Measurements from ENCODE around the gene OCSTAMP. TPM values are rescaled to one million over a fixed set of nuclear protein-coding genes. Genes with fewer than 3 reads are reported as not detected.

OCSTAMP gene
- total RNA-seq, 2 donors from 2014 or later: not detected

GRCh38 chr20:46523696-46524328 is 26.6 kb downstream of the OCSTAMP start:
- Histone ChIP-seq H3K4me3 (no peak overlapping the region), H3K4me1 (no peaks in the 10 kb centered on the region), H3K36me3 (no peaks in the 10 kb centered on the region), H3K27me3 (no peaks in the 10 kb centered on the region), H3K27ac (no peak overlapping the region), H3K9me3 (no peaks in the 10 kb centered on the region), H3K9ac (ENCODE audit: low read depth in 2 of 2, low read length in 2 of 2) (no peak overlapping the region)
- intact Hi-C loops (cut with DNase I): loop anchor here (5.0 kb wide), 2 partner anchors 158 to 173 kb away; no protein-coding TSS in a partner anchor
- no peak for DNase-seq
- no peak for TF ChIP-seq CTCF (IDR thresholded peaks at IDR 0.05)

- no peaks in the 10 kb centered on the region for H3K27me3 ChIP-seq
- H3K27ac ChIP-seq: no peak overlapping the region
- DNase-seq: no peak
- no peaks in the 10 kb centered on the region for H3K9me3 ChIP-seq
- no peak overlapping the region for H3K4me3 ChIP-seq
- H3K9ac ChIP-seq (ENCODE audit: low read depth in 2 of 2, low read length in 2 of 2): no peak overlapping the region
- H3K36me3 ChIP-seq: no peaks in the 10 kb centered on the region
- no peak for TF ChIP-seq CTCF (IDR thresholded peaks at IDR 0.05)
- H3K4me1 ChIP-seq: no peaks in the 10 kb centered on the region
- intact Hi-C loops (cut with DNase I): loop anchor here (5.0 kb wide), 2 partner anchors 159 to 174 kb away; no protein-coding TSS in a partner anchor
These were observed 27.3 kb downstream of the OCSTAMP start for GRCh38 chr20:46523108-46523507.

- no peaks in the 10 kb centered on the region for H3K27me3 ChIP-seq
- intact Hi-C loops (cut with DNase I): loop anchor here (5.0 kb wide), 2 partner anchors 161 to 176 kb away; no protein-coding TSS in a partner anchor
These were observed 29.4 kb downstream of the OCSTAMP start for GRCh38 chr20:46520976-46521579.

GRCh38 chr20:46520540-46520939 is 29.9 kb downstream of the OCSTAMP start:
- no peak overlapping the region for H3K27ac ChIP-seq
- no peaks in the 10 kb centered on the region for H3K9me3 ChIP-seq
- no peak for DNase-seq
- H3K36me3 ChIP-seq: no peaks in the 10 kb centered on the region
- no peaks in the 10 kb centered on the region for H3K27me3 ChIP-seq
- intact Hi-C loops (cut with DNase I): loop anchor here (5.0 kb wide), 2 partner anchors 162 to 177 kb away; no protein-coding TSS in a partner anchor
- no peak overlapping the region for H3K9ac ChIP-seq (ENCODE audit: low read depth in 2 of 2, low read length in 2 of 2)
- H3K4me1 ChIP-seq: no peaks in the 10 kb centered on the region
- TF ChIP-seq CTCF (IDR thresholded peaks at IDR 0.05): no peak
- no peak overlapping the region for H3K4me3 ChIP-seq

More at GRCh38 chr20:46520976-46521579, 29.4 kb downstream of the OCSTAMP start:
- Histone ChIP-seq H3K4me3 (no peak overlapping the region), H3K4me1 (no peaks in the 10 kb centered on the region), H3K27ac (no peak overlapping the region), H3K36me3 (no peaks in the 10 kb centered on the region), H3K9ac (ENCODE audit: low read depth in 2 of 2, low read length in 2 of 2) (no peak overlapping the region), H3K9me3 (no peaks in the 10 kb centered on the region)
- TF ChIP-seq CTCF (IDR thresholded peaks at IDR 0.05): peak; percentile 44
- peak; percentile 38 for DNase-seq

GRCh38 chr20:46519471-46520068 is 30.9 kb downstream of the OCSTAMP start:
- no peak overlapping the region for H3K9ac ChIP-seq (ENCODE audit: low read depth in 2 of 2, low read length in 2 of 2)
- H3K36me3 ChIP-seq: no peaks in the 10 kb centered on the region
- TF ChIP-seq CTCF (IDR thresholded peaks at IDR 0.05): no peak
- H3K4me1 ChIP-seq: no peaks in the 10 kb centered on the region
- H3K27ac ChIP-seq: no peak overlapping the region
- no peak for DNase-seq
- no peaks in the 10 kb centered on the region for H3K27me3 ChIP-seq
- H3K4me3 ChIP-seq: no peak overlapping the region
- intact Hi-C loops (cut with DNase I): loop anchor here (5.0 kb wide), 2 partner anchors 163 to 178 kb away; no protein-coding TSS in a partner anchor
- H3K9me3 ChIP-seq: no peaks in the 10 kb centered on the region
